ENCODE data around the gene OR10P1.

Gene OR10P1

DNA sequence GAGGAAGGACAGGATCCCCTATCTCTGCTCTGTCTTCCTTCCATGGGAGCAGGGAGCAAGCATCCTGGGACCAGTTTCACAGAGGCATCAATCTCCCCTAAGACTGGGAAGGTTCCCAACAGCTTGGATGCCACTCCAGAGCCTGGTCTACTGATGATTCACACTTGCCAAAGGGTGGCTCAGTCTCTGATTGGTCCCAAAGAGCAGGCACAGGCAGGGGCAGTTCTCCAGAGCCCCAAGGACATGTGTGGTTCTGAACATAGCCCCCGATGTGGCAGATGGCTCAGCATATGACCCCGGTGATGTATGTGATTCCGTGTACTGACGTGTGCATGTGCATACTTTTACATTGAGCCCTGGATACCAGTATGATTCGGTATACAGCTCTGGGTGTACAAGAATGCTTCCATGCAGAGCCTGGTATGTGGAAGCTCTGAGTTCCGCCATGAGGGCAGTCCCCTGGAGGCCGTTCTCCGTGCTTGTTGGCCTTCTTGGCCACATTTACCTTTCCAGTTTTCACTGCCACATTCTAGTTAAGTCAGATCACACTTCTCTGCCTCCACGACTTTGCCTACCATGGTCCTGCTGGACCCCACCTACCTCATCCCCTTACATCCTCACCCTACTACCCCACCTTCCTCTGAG is 49.8 kb downstream of the OR10P1 start:
- no peak for DNase-seq

Measured in SIG-M5 (cell line).